Esophagus squamous epithelium (tissue), 4 donors: ENCODE measurements around the gene FGGY.

Experiments used
- CTCF ChIP-seq, 6 experiments: fragments of 450-650 bp in 4 of 6; fragments of 200-600 bp in 2 of 6; sonication (generic) in 2 of 6; IDR thresholded peaks; one replicate each; pipeline ENCODE4 v1.5.1; 2016 to 2019; ENCODE audit warnings: antibody characterized with exemption in 6 of 6, mild to moderate bottlenecking in 4 of 6, moderate library complexity in 4 of 6
- POLR2A ChIP-seq, 4 donors: fragments of 450-650 bp; IDR thresholded peaks; one replicate each; pipeline ENCODE4 v1.6.1; 2017; ENCODE audit warnings: antibody characterized with exemption in 4 of 4, mild to moderate bottlenecking in 4 of 4, moderate library complexity in 3 of 4

GRCh38 chr1:59443310-59443709, 146.4 kb downstream of the FGGY start:
- TF ChIP-seq POLR2A (IDR thresholded peaks at IDR 0.05) = no peak
- no peak for TF ChIP-seq CTCF (IDR thresholded peaks at IDR 0.05)
